ENCODE data around the gene UBXN2A.
"Not testable (repeated sequence)": the region's sequence is repeated elsewhere in the genome, so short reads cannot be mapped to it uniquely, and the experiment has no call there.

Gene UBXN2A

DNA sequence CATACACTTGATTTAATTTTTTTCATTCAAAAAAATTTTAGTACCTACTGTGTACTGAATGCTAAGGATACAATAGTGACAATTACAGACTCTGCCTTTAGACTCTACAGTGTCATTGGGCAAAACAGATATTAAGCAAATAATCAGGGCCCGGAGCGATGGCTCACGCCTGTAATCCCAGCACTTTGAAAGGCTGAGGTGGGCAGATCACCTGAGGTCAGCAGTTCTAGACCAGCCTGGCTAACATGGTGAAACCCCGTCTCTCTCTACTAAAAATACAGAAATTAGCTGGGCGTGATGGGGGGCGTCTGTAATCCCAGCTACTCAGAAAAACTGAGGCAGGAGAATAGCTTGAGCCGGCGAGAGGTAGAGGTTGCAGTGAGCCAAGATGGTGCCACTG, 1.4 kb downstream of the UBXN2A start:
- no peak for DNase-seq

DNA sequence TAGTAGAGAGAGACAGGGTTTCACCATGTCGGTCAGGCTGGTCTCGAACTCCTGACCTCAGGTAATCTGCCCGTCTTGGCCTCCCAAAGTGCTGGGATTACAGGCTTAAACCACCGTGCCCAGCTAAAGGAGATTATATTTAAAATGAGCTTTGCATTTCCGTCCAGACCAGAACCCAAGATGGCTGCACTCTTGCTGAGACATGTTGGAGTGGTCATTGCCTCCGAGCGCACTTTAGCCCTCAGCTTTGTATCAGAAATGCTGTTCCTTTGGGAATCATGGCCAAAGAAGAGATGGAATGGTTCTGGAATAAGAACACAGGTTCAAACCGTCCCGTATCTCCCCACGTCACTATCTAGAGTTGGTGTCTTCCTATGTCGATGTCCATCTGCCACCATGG, 3.4 kb downstream of the UBXN2A start:
- DNase-seq: no peak

DNA sequence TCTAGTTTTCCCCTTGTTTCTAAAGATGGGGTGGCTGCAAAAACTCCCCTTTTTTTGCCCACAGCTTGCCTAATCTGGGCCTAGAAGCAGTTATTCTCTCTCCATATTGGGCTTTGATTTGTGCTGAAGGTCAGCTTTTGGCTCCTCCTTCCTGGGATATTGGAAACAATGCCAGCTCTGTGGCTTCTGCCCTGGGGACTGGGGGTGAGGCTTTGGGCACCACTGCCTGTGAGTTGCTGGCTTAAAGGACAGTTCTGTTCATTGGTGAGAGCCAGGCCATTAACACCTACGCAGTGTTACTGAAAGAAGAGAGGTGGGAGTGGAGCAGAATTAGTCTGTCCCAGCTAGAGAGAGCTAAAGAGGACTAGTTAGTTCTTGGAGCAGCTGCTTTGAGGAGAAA, 4.3 kb downstream of the UBXN2A start:
- no peak for DNase-seq

GRCh38 chr2:23944976-23945375, 4.7 kb downstream of the UBXN2A start:
- DNase-seq: no peak

GRCh38 chr2:23947350-23947749, 7.1 kb downstream of the UBXN2A start:
- DNase-seq: no peak

GRCh38 chr2:23952558-23952957, 12.3 kb downstream of the UBXN2A start:
- not testable (repeated sequence) for DNase-seq

GRCh38 chr2:23953625-23954024, 13.4 kb downstream of the UBXN2A start:
- no peak for DNase-seq

GRCh38 chr2:23954325-23955014, 14.2 kb downstream of the UBXN2A start:
- DNase-seq: no peak

GRCh38 chr2:23967846-23968245, 27.6 kb downstream of the UBXN2A start:
- no peak for DNase-seq

- DNase-seq: no peak
Measured at GRCh38 chr2:23976883-23977282, 36.6 kb downstream of the UBXN2A start.

DNA sequence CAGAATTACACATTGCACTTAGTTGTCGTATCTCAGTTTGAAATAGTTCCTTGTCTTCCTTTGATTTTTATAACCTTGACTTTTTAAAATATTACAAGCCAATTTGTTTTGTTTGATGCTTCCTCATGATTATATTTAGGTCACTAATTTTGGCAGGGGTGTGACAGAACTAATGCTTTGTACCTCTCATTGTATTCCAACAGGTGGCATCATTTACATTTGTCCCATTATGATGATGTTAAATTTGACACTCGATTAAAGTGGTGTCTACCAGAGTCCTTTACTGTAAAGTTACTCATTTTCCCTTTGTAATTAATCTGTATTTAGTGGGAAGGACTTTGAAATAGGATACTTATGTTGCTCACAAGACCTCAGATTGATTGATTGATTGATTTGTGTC, 48.1 kb downstream of the UBXN2A start:
- DNase-seq: peak; percentile 42

GRCh38 chr2:23992931-23993330, 52.7 kb downstream of the UBXN2A start:
- no peak for DNase-seq

- no peak for DNase-seq
Measured at GRCh38 chr2:23993736-23994269, 53.5 kb downstream of the UBXN2A start.

DNA sequence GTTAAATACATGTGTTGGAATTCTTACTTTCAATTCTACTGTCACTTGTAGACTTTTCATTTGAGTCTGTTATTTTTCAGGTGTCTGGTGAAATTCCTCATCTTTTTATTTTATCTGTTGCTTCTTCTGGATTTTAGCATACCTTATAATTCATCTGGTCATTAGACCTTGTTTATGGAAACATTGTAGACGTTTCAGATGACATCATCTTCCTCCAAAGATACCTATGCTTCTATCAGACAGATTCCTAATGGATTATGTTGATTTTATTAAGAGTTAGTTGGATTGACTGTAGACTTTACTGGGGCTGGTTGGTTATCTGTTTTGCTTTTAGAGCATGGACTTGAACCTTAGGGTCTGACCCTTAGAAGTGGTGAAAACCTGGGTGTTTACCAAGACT, 54.3 kb downstream of the UBXN2A start:
- no peak for DNase-seq

- no peak for DNase-seq
Measured at GRCh38 chr2:24007693-24008092, 67.4 kb downstream of the UBXN2A start.

GRCh38 chr2:24008672-24009366, 68.6 kb downstream of the UBXN2A start:
- no peak for DNase-seq

DNA sequence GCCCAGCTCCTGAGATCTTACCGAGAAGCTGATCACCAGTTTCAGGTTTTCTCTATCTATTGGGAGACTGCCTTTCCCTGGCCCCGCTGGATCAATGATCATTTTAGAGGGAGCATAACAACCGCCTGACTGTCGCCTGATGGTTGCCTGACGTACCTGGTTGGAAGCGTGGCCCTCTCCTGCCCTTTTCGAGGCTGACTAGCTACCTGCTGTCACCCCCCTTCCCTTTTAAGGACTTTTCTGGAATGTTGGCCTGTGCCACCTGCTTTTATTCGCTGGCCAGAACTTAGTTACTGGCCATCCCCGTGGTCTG, 69.1 kb downstream of the UBXN2A start:
- DNase-seq: no peak

- no peak for DNase-seq
Measured at GRCh38 chr2:24009680-24010476, 69.6 kb downstream of the UBXN2A start, which contains the start of gene MFSD2B. Gene MFSD2B, plus strand, starts transcription at chr2:24010085. Its CDS starts 12 bp downstream, at chr2:24010097.

- DNase-seq: no peak
Measured at GRCh38 chr2:24010477-24011249, 70.4 kb downstream of the UBXN2A start.

GRCh38 chr2:24011250-24012104, 71.2 kb downstream of the UBXN2A start:
- no peak for DNase-seq

DNA sequence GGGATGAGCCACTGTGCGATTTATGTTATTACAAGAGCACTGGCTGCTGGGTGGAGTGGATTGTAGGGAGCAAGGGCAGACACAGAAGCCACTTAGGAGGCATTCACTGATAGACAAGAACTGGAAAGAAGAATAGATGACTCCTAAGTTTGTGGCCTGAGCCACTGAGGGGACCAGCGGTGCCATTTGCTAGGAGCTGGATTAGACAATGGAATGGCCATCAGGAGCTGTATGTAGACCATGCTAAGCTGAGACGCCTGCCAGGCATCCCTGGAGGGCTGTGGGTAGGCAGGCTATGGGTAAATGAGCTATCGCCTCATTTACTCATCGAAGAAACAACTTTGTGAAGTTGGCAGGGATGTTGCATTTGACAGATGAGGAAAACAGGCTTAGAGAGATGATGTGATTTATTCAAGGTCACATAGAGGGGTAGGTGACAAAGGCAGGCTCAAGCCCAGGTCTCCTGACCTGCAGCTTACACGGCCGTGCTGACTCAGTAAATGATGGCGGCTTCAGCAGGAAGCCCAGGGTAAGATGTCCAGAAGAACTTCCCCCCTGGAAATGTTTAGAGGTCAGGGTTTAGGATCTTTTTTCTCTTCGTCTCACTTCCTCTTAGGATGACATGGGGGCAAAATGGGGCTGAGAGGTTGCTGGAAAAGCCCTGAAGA, 72.4 kb downstream of the UBXN2A start:
- DNase-seq: no peak
